Breast epithelium (tissue), 4 donors: Measurements from ENCODE around the gene MBOAT2. TPM values are rescaled to one million over a fixed set of nuclear protein-coding genes. Genes with fewer than 3 reads are reported as not detected.

ENCODE experiments used
- DNase-seq, 2 donors: peaks; one replicate each; pipeline ENCODE4 v3.0.0-alpha.2; 2019; ENCODE audit warnings: low spot score in 2 of 2
- H3K27ac ChIP-seq, 2 donors: fragments of 200-600 bp; sonication (generic) in 1 of 2; one replicate each; pipeline ENCODE4 v1.5.1; 2016 to 2019; ENCODE audit warnings: mild to moderate bottlenecking in 1 of 2
- H3K27me3 ChIP-seq, 2 donors: fragments of 200-600 bp; sonication (generic) in 1 of 2; one replicate each; pipeline versions ENCODE4 v1.5.1 to v1.6.0; 2017 to 2019; ENCODE audit warnings: control low read depth in 1 of 2, mild to moderate bottlenecking in 1 of 2
- H3K36me3 ChIP-seq: fragments of 200-600 bp; one replicate; pipeline ENCODE4 v1.5.1; 2019
- H3K4me1 ChIP-seq, 2 donors: fragments of 200-600 bp; sonication (generic); one replicate each; pipeline ENCODE4 v1.5.1; 2016 to 2019; ENCODE audit warnings: control low read depth in 1 of 2
- H3K4me3 ChIP-seq, 3 donors: fragments of 200-600 bp; sonication (generic); 1 replicate in 2 of 3; 2 replicates in 1 of 3; pipeline ENCODE4 v1.5.1; 2016 to 2019; ENCODE audit warnings: mild to moderate bottlenecking in 3 of 3, moderate library complexity in 2 of 3
- H3K9me3 ChIP-seq, 2 donors: fragments of 200-600 bp; sonication (generic) in 1 of 2; one replicate each; pipeline ENCODE4 v1.5.1; 2016 to 2019; ENCODE audit warnings: control low read depth in 1 of 2
- POLR2A ChIP-seq: fragments of 450-650 bp; IDR thresholded peaks from one replicate; pipeline ENCODE4 v1.6.1; 2016; ENCODE audit warnings: antibody characterized with exemption, mild to moderate bottlenecking, moderate library complexity
- POLR2AphosphoS5 ChIP-seq, 3 donors: sonication (generic); formaldehyde crosslinking; IDR thresholded peaks; one replicate each; pipeline ENCODE4 v1.6.1; 2017; ENCODE audit warnings: antibody characterized with exemption in 3 of 3
- intact Hi-C: fragments of 100-400 bp; cut with DNase I; formaldehyde crosslinking; loops from one replicate; pipeline ENCODE4 v1.15.1; 2023; ENCODE audit warnings: low total_unique reads
- total RNA-seq, 3 donors: library from RNA; depleted of rRNA; stranded (reverse); fragments of >200 nt; gene quantifications; one replicate each; pipeline ENCODE4 v1.1.0, GENCODE V29; 2016
- TF ChIP-seq, protein P1 (sequence below), 3 donors: fragments of 450-650 bp; IDR thresholded peaks; one replicate each; pipeline ENCODE4 v1.5.1; 2016 to 2017; ENCODE audit warnings: antibody characterized with exemption in 3 of 3, mild to moderate bottlenecking in 3 of 3, moderate library complexity in 3 of 3

MBOAT2 gene
- total RNA-seq, 3 donors from 2014 or later, result 6.4 to 41.0 (median 23.6) TPM

DNA sequence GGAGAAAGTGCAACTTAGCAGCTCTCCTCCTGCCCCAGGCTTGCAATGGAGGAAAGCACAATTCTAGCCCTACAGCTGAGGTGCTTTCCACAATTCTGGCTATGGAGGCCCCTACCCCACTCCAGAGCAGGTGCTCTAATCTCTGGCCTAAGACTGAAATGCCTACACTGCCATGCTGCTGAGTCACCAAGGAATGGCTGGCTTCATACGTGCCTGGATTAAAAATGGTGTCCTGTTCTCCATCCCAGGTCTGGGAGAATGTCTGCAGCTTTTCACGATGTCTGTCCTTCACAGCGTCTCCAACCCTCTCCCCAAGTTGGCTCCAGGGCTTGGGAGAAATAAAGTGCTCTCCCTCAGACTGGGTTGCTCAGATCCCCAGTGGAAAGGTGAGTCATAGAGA lies 48.5 kb downstream of the MBOAT2 start:
- Histone ChIP-seq H3K4me1 (no peaks in the 10 kb centered on the region), H3K27me3 (no peaks in the 10 kb centered on the region), H3K4me3 (no peak overlapping the region), H3K9me3 (peaks cover 11 to 15% of the 10 kb centered on the region in 2 donors), H3K36me3 (no peaks in the 10 kb centered on the region), H3K27ac (no peak overlapping the region)
- DNase-seq, result no peak
- TF ChIP-seq, protein P1, sequence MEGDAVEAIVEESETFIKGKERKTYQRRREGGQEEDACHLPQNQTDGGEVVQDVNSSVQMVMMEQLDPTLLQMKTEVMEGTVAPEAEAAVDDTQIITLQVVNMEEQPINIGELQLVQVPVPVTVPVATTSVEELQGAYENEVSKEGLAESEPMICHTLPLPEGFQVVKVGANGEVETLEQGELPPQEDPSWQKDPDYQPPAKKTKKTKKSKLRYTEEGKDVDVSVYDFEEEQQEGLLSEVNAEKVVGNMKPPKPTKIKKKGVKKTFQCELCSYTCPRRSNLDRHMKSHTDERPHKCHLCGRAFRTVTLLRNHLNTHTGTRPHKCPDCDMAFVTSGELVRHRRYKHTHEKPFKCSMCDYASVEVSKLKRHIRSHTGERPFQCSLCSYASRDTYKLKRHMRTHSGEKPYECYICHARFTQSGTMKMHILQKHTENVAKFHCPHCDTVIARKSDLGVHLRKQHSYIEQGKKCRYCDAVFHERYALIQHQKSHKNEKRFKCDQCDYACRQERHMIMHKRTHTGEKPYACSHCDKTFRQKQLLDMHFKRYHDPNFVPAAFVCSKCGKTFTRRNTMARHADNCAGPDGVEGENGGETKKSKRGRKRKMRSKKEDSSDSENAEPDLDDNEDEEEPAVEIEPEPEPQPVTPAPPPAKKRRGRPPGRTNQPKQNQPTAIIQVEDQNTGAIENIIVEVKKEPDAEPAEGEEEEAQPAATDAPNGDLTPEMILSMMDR (IDR thresholded peaks at IDR 0.05), result no peak
- TF ChIP-seq POLR2A (no peak), POLR2AphosphoS5 (IDR thresholded peaks at IDR 0.05) (no peak)
- intact Hi-C loops, result no loop called here

DNA sequence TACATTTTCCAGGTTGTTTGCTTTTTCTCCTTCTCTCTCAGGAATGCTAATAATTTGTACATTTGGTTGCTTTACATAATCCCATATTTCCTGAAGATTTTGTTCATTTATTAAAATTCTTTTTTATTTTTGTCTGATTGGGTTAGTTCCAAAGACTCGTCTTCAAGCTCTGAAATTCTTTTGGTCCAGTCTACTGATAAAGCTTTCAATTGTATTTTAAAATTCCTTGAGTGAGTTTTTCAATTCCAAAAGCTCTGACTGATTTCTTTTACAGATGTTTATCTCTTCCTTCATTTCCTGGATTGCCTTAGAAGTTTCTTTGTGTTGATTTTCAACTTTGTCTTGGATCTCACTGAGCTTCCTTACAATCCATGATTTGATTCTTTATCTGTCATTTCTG lies 50.0 kb downstream of the MBOAT2 start:
- TF ChIP-seq POLR2AphosphoS5 (IDR thresholded peaks at IDR 0.05) (no peak), POLR2A (no peak)
- TF ChIP-seq, protein P1 (IDR thresholded peaks at IDR 0.05), result no peak
- H3K4me3 ChIP-seq, result no peak overlapping the region
- H3K36me3 ChIP-seq, result no peaks in the 10 kb centered on the region

DNA sequence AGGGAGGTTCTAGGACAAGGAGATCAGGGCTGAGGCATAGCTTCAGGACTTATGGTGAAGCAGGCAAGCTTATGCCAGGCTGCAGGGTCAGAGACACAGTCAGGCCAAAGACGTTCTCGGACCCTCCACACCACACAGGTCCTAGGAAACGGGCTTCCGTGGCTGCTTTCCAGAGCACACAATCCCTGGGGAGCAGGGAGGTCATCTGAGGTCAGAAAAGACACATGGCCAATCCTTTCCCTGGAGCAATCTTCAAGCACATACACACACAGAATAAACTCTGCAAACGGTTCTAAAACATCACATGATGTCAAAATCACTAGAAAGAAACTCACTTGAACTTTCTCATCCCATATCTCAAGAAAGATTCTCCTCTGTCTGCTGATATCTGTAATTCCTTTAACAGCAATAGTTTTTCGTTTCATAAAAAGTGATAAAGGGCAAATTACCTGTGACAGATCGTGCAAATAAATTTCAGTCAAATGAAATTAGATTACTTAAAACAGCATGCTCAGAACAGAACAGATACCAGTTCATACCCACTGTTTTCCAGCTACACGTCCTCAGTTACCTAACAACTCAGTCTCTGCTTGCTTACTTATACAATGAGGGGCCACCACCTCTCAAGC lies 63.9 kb downstream of the MBOAT2 start:
- H3K9me3 ChIP-seq, result no peaks in the 10 kb centered on the region
- H3K27me3 ChIP-seq, result no peaks in the 10 kb centered on the region
- no peak overlapping the region for H3K27ac ChIP-seq

More for the DNA sequence above, 50.0 kb downstream of the MBOAT2 start:
- Histone ChIP-seq H3K27me3 (no peaks in the 10 kb centered on the region), H3K9me3 (peaks cover 11 to 18% of the 10 kb centered on the region in 2 donors), H3K27ac (no peak overlapping the region), H3K4me1 (no peaks in the 10 kb centered on the region)
- intact Hi-C loops, result no loop called here
- no peak for DNase-seq

DNA sequence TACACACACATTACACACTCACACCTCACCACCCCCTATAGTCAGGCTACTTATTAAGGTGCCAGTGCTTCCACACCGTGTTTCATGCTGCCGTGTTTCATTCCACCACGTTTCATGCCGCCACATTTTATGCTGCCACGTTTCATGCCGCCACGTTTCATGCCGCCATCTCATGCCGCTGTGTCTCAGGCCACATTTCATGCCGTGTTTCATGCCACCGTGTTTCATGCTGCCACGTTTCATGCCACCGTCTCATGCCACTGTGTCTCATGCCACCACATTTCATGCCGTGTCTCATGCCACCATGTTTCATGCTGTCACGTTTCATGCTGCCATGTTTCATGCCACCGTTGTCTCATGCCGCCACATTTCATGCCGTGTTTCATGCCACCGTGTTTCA lies 65.1 kb downstream of the MBOAT2 start:
- Histone ChIP-seq H3K9me3 (no peaks in the 10 kb centered on the region), H3K27ac (no peak overlapping the region), H3K4me1 (no peaks in the 10 kb centered on the region), H3K36me3 (no peaks in the 10 kb centered on the region), H3K4me3 (no peak overlapping the region), H3K27me3 (no peaks in the 10 kb centered on the region)
- intact Hi-C loops, result no loop called here
- TF ChIP-seq, protein P1 (IDR thresholded peaks at IDR 0.05), result no peak
- TF ChIP-seq POLR2A (no peak), POLR2AphosphoS5 (IDR thresholded peaks at IDR 0.05) (no peak)
- DNase-seq, result no peak

More for the DNA sequence above, 63.9 kb downstream of the MBOAT2 start:
- intact Hi-C loops, result no loop called here
- Histone ChIP-seq H3K4me3 (no peak overlapping the region), H3K36me3 (no peaks in the 10 kb centered on the region), H3K4me1 (no peaks in the 10 kb centered on the region)
- TF ChIP-seq, protein P1 (IDR thresholded peaks at IDR 0.05), result no peak
- TF ChIP-seq POLR2A, result no peak
- DNase-seq, result no peak

DNA sequence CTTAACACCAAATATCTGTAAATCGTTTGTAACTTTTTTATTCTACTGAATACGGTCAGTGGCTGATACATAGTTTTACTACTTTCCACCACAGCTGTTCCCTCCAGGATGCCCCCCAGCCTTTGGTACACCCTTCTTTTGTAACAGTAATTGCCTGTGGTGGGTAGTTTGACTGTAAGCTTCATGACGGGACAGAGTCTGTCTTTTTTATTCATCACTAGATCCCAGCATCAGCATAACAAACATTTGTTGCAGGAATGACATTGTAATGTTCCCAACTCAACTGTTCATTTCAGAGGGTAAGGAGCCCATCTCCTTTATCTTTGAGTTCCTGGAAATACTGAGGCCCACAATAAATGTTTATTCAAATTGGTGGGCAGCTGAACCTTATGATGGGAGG lies 67.5 kb downstream of the MBOAT2 start:
- Histone ChIP-seq H3K4me3 (no peak overlapping the region), H3K27me3 (no peaks in the 10 kb centered on the region), H3K4me1 (no peaks in the 10 kb centered on the region), H3K9me3 (no peaks in the 10 kb centered on the region), H3K27ac (no peak overlapping the region), H3K36me3 (no peaks in the 10 kb centered on the region)
- no peak for DNase-seq
- TF ChIP-seq, protein P1 (IDR thresholded peaks at IDR 0.05), result no peak
- intact Hi-C loops, result no loop called here
